ENCODE data around the gene PRTN3.
"Not testable (repeated sequence)": the region's sequence is repeated elsewhere in the genome, so short reads cannot be mapped to it uniquely, and the experiment has no call there.

Gene PRTN3

GRCh38 chr19:878751-879561 lies 38.2 kb downstream of the PRTN3 start:
- DNase-seq (ENCODE audit: low read depth in 3 of 3, low spot score in 1 of 3) = not testable (repeated sequence)

GRCh38 chr19:879711-880438 lies 39.1 kb downstream of the PRTN3 start:
- no peak for DNase-seq (ENCODE audit: low read depth in 3 of 3, low spot score in 1 of 3)

- no peak for DNase-seq (ENCODE audit: low read depth in 3 of 3, low spot score in 1 of 3)
Measured at GRCh38 chr19:881385-882071, 40.7 kb downstream of the PRTN3 start.

- DNase-seq (ENCODE audit: low read depth in 3 of 3, low spot score in 1 of 3) = no peak
Measured at GRCh38 chr19:882871-883497, 42.2 kb downstream of the PRTN3 start.

GRCh38 chr19:883661-884211 lies 42.9 kb downstream of the PRTN3 start:
- no peak for DNase-seq (ENCODE audit: low read depth in 3 of 3, low spot score in 1 of 3)

GRCh38 chr19:884420-885211 lies 43.8 kb downstream of the PRTN3 start:
- no peak for DNase-seq (ENCODE audit: low read depth in 3 of 3, low spot score in 1 of 3)

GRCh38 chr19:885536-886224 lies 44.9 kb downstream of the PRTN3 start:
- no peak for DNase-seq (ENCODE audit: low read depth in 3 of 3, low spot score in 1 of 3)

GRCh38 chr19:887072-887471 lies 46.3 kb downstream of the PRTN3 start:
- no peak for DNase-seq (ENCODE audit: low read depth in 3 of 3, low spot score in 1 of 3)

GRCh38 chr19:887599-887998 lies 46.8 kb downstream of the PRTN3 start:
- no peak for DNase-seq (ENCODE audit: low read depth in 3 of 3, low spot score in 1 of 3)

GRCh38 chr19:888581-889385 lies 48.0 kb downstream of the PRTN3 start:
- peak in 1 of 3 donors; percentile 26 for DNase-seq (ENCODE audit: low read depth in 3 of 3, low spot score in 1 of 3)

- no peak for DNase-seq (ENCODE audit: low read depth in 3 of 3, low spot score in 1 of 3)
Measured at GRCh38 chr19:889662-890295, 49.0 kb downstream of the PRTN3 start.

GRCh38 chr19:890831-891230 lies 50.0 kb downstream of the PRTN3 start:
- no peak for DNase-seq (ENCODE audit: low read depth in 3 of 3, low spot score in 1 of 3)

- not testable (repeated sequence) for DNase-seq (ENCODE audit: low read depth in 3 of 3, low spot score in 1 of 3)
Measured at GRCh38 chr19:891421-892200, 50.8 kb downstream of the PRTN3 start.

GRCh38 chr19:892243-892893 lies 51.6 kb downstream of the PRTN3 start:
- no peak for DNase-seq (ENCODE audit: low read depth in 3 of 3, low spot score in 1 of 3)

- peak; percentile 74 to 83 (median 79) for DNase-seq (ENCODE audit: low read depth in 3 of 3, low spot score in 1 of 3)
Measured at GRCh38 chr19:892894-893689, 52.3 kb downstream of the PRTN3 start, which contains the start of the genes MED16 and RNU6-9. Gene MED16 (minus strand): TSS chr19:893187. CDS start chr19:891131, 2,056 bp downstream. Gene RNU6-9 (plus strand): TSS chr19:893484.

- DNase-seq (ENCODE audit: low read depth in 3 of 3, low spot score in 1 of 3) = no peak
Measured at GRCh38 chr19:896434-896833, 55.6 kb downstream of the PRTN3 start.

Measured in stimulated activated CD4-positive, alpha-beta T cell treated with anti-CD3 and anti-CD28 coated beads, TNF-alpha, amount 100 ng/mL, for 1 hour (primary cell).